ENCODE results near the gene KBTBD3. TPM values are rescaled to one million over a fixed set of nuclear protein-coding genes. Genes with fewer than 3 reads are reported as not detected.

Gene KBTBD3
- total RNA-seq, 1 experiment from 2014 or later = 8.8 TPM

- Histone ChIP-seq H3K4me2 (no peak overlapping the region), H3K9me2 (ENCODE audit: insufficient read depth) (no peaks in the 10 kb centered on the region), H2AFZ (no peak overlapping the region), H3K27me3 (ENCODE audit: insufficient read depth, low read depth) (no peaks in the 10 kb centered on the region), H3K4me3 (no peak overlapping the region), H4K20me1 (ENCODE audit: insufficient read depth) (no peaks in the 10 kb centered on the region), H3K36me3 (ENCODE audit: low read depth) (peaks cover 24% of the 10 kb centered on the region), H3K79me2 (ENCODE audit: low read depth) (peaks cover 46% of the 10 kb centered on the region), H3F3A (ENCODE audit: insufficient read depth, low read depth) (no peaks in the 10 kb centered on the region), H3K4me1 (replicated peaks; ENCODE audit: insufficient read depth) (peaks cover 14% of the 10 kb centered on the region), H3K27ac (no peak overlapping the region), H3K9me3 (ENCODE audit: insufficient read depth, low read depth) (no peaks in the 10 kb centered on the region)
- intact Hi-C loops (cut with micrococcal nuclease; ENCODE audit: unreplicated experiment) = no loop called here
- ChIA-PET CTCF (interaction anchor here (0.5 kb wide), 1 partner anchor 53 kb away, joined by 3 read pairs; no protein-coding TSS in a partner anchor), POLR2A (ENCODE audit: unreplicated experiment) (no interaction called here)
- TF ChIP-seq CTCF (conservative IDR thresholded peaks at IDR 0.05) = no peak
- no peak for TF ChIP-seq EZH2 (IDR thresholded peaks at IDR 0.05; ENCODE audit: low read depth)
- BruUV-seq (replicated peaks) = no TSS peak
- DNase-seq = no peak
These were observed 62.5 kb downstream of the KBTBD3 start for GRCh38 chr11:106014620-106015019.

- no peak overlapping the region for H3K27ac ChIP-seq
- no peaks in the 10 kb centered on the region for H3F3A ChIP-seq (ENCODE audit: insufficient read depth, low read depth)
- TF ChIP-seq CTCF (conservative IDR thresholded peaks at IDR 0.05) = no peak
- no peak for TF ChIP-seq EZH2 (IDR thresholded peaks at IDR 0.05; ENCODE audit: low read depth)
- H3K9me2 ChIP-seq (ENCODE audit: insufficient read depth) = no peaks in the 10 kb centered on the region
- no peaks in the 10 kb centered on the region for H4K20me1 ChIP-seq (ENCODE audit: insufficient read depth)
- no peaks in the 10 kb centered on the region for H3K27me3 ChIP-seq (ENCODE audit: insufficient read depth, low read depth)
- POLR2A ChIA-PET (ENCODE audit: unreplicated experiment) = no interaction called here
- peaks cover 8% of the 10 kb centered on the region; the same call in 1 of the 2 replicates for H3K4me1 ChIP-seq (replicated peaks; ENCODE audit: insufficient read depth)
- peaks cover 27% of the 10 kb centered on the region for H3K36me3 ChIP-seq (ENCODE audit: low read depth)
- H3K4me2 ChIP-seq = no peak overlapping the region
- no peak for DNase-seq
- intact Hi-C loops (cut with micrococcal nuclease; ENCODE audit: unreplicated experiment) = no loop called here
- CTCF ChIA-PET = no interaction called here
- no TSS peak for BruUV-seq (replicated peaks)
- peaks cover 41% of the 10 kb centered on the region for H3K79me2 ChIP-seq (ENCODE audit: low read depth)
- no peak overlapping the region for H2AFZ ChIP-seq
- H3K9me3 ChIP-seq (ENCODE audit: insufficient read depth, low read depth) = no peaks in the 10 kb centered on the region
- no peak overlapping the region for H3K4me3 ChIP-seq
These were observed 63.1 kb downstream of the KBTBD3 start for GRCh38 chr11:106014035-106014434.

GRCh38 chr11:106012744-106013143 is 64.4 kb downstream of the KBTBD3 start:
- POLR2A ChIA-PET (ENCODE audit: unreplicated experiment) = no interaction called here

More at GRCh38 chr11:106012744-106013143, 64.4 kb downstream of the KBTBD3 start:
- Histone ChIP-seq H2AFZ (no peak overlapping the region), H3K4me3 (no peak overlapping the region), H3K9me3 (ENCODE audit: insufficient read depth, low read depth) (no peaks in the 10 kb centered on the region), H3K4me2 (no peak overlapping the region), H3K27me3 (ENCODE audit: insufficient read depth, low read depth) (no peaks in the 10 kb centered on the region), H3K79me2 (ENCODE audit: low read depth) (peaks cover 30% of the 10 kb centered on the region), H3K4me1 (replicated peaks; ENCODE audit: insufficient read depth) (no peaks in the 10 kb centered on the region), H3K27ac (no peak overlapping the region), H3K9me2 (ENCODE audit: insufficient read depth) (no peaks in the 10 kb centered on the region), H3F3A (ENCODE audit: insufficient read depth, low read depth) (no peaks in the 10 kb centered on the region), H4K20me1 (ENCODE audit: insufficient read depth) (no peaks in the 10 kb centered on the region; the same call in 1 of the 2 replicates), H3K36me3 (ENCODE audit: low read depth) (peaks cover 40% of the 10 kb centered on the region)
- CTCF ChIA-PET = no interaction called here
- no TSS peak for BruUV-seq (replicated peaks)
- no peak for TF ChIP-seq EZH2 (IDR thresholded peaks at IDR 0.05; ENCODE audit: low read depth)
- TF ChIP-seq CTCF (conservative IDR thresholded peaks at IDR 0.05) = no peak
- no peak for DNase-seq
- intact Hi-C loops (cut with micrococcal nuclease; ENCODE audit: unreplicated experiment) = no loop called here

Data from PC-9 (cell line).